GM04503 (cell line): Measurements from ENCODE around the gene MYO1E.
"Not testable (repeated sequence)": the region's sequence is repeated elsewhere in the genome, so short reads cannot be mapped to it uniquely, and the experiment has no call there.

ENCODE experiments used
- DNase-seq: peaks from one replicate; pipeline ENCODE4 v3.0.0-alpha.2; 2012; ENCODE audit warnings: low read depth

Gene MYO1E

GRCh38 chr15:59162080-59162479, 210.6 kb downstream of the MYO1E start:
- DNase-seq = not testable (repeated sequence)

- DNase-seq = no peak
Observed at GRCh38 chr15:59160880-59161593, 211.6 kb downstream of the MYO1E start.

GRCh38 chr15:59159210-59159609, 213.5 kb downstream of the MYO1E start:
- no peak for DNase-seq

- DNase-seq = no peak
Observed at GRCh38 chr15:59158701-59159034, 214.0 kb downstream of the MYO1E start.

GRCh38 chr15:59157840-59158700, 214.6 kb downstream of the MYO1E start:
- no peak for DNase-seq

GRCh38 chr15:59157396-59157795, 215.3 kb downstream of the MYO1E start:
- no peak for DNase-seq

- DNase-seq = no peak
Observed at GRCh38 chr15:59155431-59155830, 217.2 kb downstream of the MYO1E start.

GRCh38 chr15:59154243-59154642, 218.4 kb downstream of the MYO1E start:
- DNase-seq = no peak

- DNase-seq = no peak
Observed at GRCh38 chr15:59153466-59153865, 219.2 kb downstream of the MYO1E start.

GRCh38 chr15:59152694-59153450, 219.8 kb downstream of the MYO1E start:
- DNase-seq = no peak

GRCh38 chr15:59150185-59150584, 222.5 kb downstream of the MYO1E start:
- DNase-seq = no peak

- DNase-seq = peak; percentile 46
Observed at GRCh38 chr15:59148153-59148833, 224.4 kb downstream of the MYO1E start.

GRCh38 chr15:59147666-59148065, 225.0 kb downstream of the MYO1E start:
- no peak for DNase-seq

- not testable (repeated sequence) for DNase-seq
Observed at GRCh38 chr15:59144594-59144993, 228.1 kb downstream of the MYO1E start.

GRCh38 chr15:59143281-59143680, 229.4 kb downstream of the MYO1E start:
- no peak for DNase-seq

- no peak for DNase-seq
Observed at GRCh38 chr15:59140422-59141226, 232.0 kb downstream of the MYO1E start.

- no peak for DNase-seq
Observed at GRCh38 chr15:59138243-59138642, 234.4 kb downstream of the MYO1E start.

GRCh38 chr15:59137566-59137965, 235.1 kb downstream of the MYO1E start:
- DNase-seq = no peak

GRCh38 chr15:59133929-59134427, 238.7 kb downstream of the MYO1E start:
- no peak for DNase-seq

- DNase-seq = no peak
Observed at GRCh38 chr15:59131969-59132562, 240.6 kb downstream of the MYO1E start.

GRCh38 chr15:59131456-59131855, 241.2 kb downstream of the MYO1E start:
- DNase-seq = no peak
